Measurements from ENCODE around the gene HSPG2. TPM values are rescaled to one million over a fixed set of nuclear protein-coding genes. Genes with fewer than 3 reads are reported as not detected.
"Not testable (repeated sequence)": the region's sequence is repeated elsewhere in the genome, so short reads cannot be mapped to it uniquely, and the experiment has no call there.

HSPG2 gene
- total RNA-seq, 1 donor from 2014 or later, result 101 TPM

GRCh38 chr1:21972973-21973441, 35.9 kb upstream of the HSPG2 start:
- not testable (repeated sequence) for H3K27me3 Mint-ChIP-seq (ENCODE audit: low read depth); DNase-seq (ENCODE audit: low read depth, low spot score); H3K27ac Mint-ChIP-seq (ENCODE audit: unreplicated experiment); H3K36me3 Mint-ChIP-seq (ENCODE audit: low read depth); H3K9me3 Mint-ChIP-seq; H3K4me3 Mint-ChIP-seq; H3K4me1 Mint-ChIP-seq

DNA sequence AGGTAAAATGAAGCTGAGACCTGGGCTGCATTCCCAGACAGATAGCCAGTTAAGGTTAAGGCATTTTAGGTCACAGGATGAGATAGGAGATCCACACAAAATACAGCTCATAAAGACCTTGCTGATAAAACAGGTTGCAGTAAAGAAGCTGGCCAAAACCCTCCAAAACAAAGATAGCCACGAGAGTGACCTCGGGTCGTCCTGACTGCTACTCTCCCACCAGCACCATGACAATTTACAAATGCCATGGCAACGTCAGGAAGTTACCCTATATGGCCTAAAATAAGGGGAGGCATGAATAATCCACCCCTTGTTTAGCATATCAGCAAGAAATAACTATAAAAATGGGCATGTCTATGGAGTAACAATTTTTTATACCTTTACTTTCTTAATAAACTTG, 33.4 kb upstream of the HSPG2 start:
- not testable (repeated sequence) for H3K4me1 Mint-ChIP-seq; H3K36me3 Mint-ChIP-seq (ENCODE audit: low read depth); H3K4me3 Mint-ChIP-seq; H3K9me3 Mint-ChIP-seq; H3K27me3 Mint-ChIP-seq (ENCODE audit: low read depth); H3K27ac Mint-ChIP-seq (ENCODE audit: unreplicated experiment); DNase-seq (ENCODE audit: low read depth, low spot score)

DNA sequence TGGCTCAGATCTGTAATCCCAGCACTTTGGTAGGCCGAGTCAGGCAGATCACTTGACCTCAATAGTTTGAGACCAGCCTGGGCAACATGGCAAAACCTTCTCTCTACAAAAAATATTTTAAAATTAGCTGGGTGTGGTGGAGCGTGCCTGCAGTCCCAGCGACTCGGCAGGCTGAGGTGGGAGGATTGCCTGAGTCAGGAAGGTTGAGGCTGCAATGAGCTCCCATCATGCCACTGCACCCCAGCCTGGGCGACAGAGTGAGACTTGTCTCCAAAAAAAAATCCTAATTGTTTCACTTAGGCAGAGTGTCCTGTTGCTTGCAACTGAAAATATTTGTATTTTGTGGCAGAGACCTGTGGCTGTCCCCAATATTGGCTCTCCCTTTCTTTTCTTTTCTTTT, 32.0 kb upstream of the HSPG2 start:
- H3K9me3 Mint-ChIP-seq; H3K27me3 Mint-ChIP-seq (ENCODE audit: low read depth); H3K27ac Mint-ChIP-seq (ENCODE audit: unreplicated experiment); H3K4me3 Mint-ChIP-seq; H3K4me1 Mint-ChIP-seq; DNase-seq (ENCODE audit: low read depth, low spot score); H3K36me3 Mint-ChIP-seq (ENCODE audit: low read depth): not testable (repeated sequence)

DNA sequence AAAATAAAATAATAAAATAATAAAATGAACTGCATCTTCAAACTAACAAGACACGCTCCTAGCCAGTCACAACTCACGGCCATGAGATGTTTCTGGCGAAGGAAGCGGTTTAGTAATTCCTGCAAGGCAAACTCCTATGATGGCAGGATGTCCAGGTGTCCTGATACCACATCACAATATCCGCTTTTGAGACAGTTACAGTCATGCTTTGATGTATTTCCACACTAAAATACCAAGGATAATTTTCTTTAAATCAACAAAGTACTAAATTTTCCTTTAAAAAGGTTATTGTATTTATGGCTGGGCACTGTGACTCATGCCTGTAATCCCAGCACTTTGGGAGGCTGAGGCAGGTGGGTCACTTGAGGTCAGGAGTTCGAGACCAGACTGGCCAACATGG, 30.1 kb upstream of the HSPG2 start:
- H3K27ac Mint-ChIP-seq (ENCODE audit: unreplicated experiment); H3K9me3 Mint-ChIP-seq; H3K27me3 Mint-ChIP-seq (ENCODE audit: low read depth); H3K36me3 Mint-ChIP-seq (ENCODE audit: low read depth); H3K4me1 Mint-ChIP-seq; H3K4me3 Mint-ChIP-seq; DNase-seq (ENCODE audit: low read depth, low spot score): not testable (repeated sequence)

- Mint-ChIP-seq H3K4me3 (no peak overlapping the region), H3K9me3 (no peaks in the 10 kb centered on the region), H3K4me1 (peaks cover 4% of the 10 kb centered on the region), H3K36me3 (ENCODE audit: low read depth) (no peaks in the 10 kb centered on the region), H3K27ac (ENCODE audit: unreplicated experiment) (peak overlapping the region; percentile 65), H3K27me3 (ENCODE audit: low read depth) (no peaks in the 10 kb centered on the region)
- DNase-seq (ENCODE audit: low read depth, low spot score), result no peak
- TF ChIP-seq CTCF (conservative IDR thresholded peaks at IDR 0.05), result no peak
Observed at GRCh38 chr1:21966247-21967000, 29.3 kb upstream of the HSPG2 start.

GRCh38 chr1:21963477-21964217, 26.5 kb upstream of the HSPG2 start:
- peak; percentile 90 for TF ChIP-seq CTCF (conservative IDR thresholded peaks at IDR 0.05)
- Mint-ChIP-seq H3K4me1 (peaks cover 8% of the 10 kb centered on the region), H3K27me3 (ENCODE audit: low read depth) (no peaks in the 10 kb centered on the region), H3K9me3 (no peaks in the 10 kb centered on the region), H3K36me3 (ENCODE audit: low read depth) (no peaks in the 10 kb centered on the region), H3K4me3 (no peak overlapping the region), H3K27ac (ENCODE audit: unreplicated experiment) (no peak overlapping the region)
- peak; percentile 93 for DNase-seq (ENCODE audit: low read depth, low spot score)

DNA sequence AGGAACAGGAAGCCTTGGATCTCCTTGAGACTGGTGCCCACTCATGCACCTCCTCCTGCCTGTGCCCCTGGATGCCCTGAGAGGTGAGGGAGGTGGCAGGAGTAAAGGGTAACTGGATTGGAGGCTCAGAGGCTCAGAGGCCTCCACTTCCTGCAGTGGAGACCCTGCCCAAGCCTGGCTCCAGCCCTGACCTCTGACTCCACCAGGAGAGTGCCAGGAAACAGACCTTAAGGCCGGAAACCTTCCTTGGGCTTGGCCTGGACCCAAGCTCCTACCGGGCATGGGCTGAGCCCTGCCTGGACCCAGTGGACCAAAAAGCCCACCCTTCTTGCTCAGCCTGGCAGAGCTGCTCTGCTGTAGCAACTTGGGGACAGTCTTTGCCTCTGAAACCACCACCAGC, 24.7 kb upstream of the HSPG2 start:
- H3K4me3 Mint-ChIP-seq, result no peak overlapping the region
- no peaks in the 10 kb centered on the region for H3K27me3 Mint-ChIP-seq (ENCODE audit: low read depth)
- no peak overlapping the region for H3K27ac Mint-ChIP-seq (ENCODE audit: unreplicated experiment)
- DNase-seq (ENCODE audit: low read depth, low spot score), result no peak
- H3K36me3 Mint-ChIP-seq (ENCODE audit: low read depth), result no peaks in the 10 kb centered on the region
- H3K9me3 Mint-ChIP-seq, result no peaks in the 10 kb centered on the region
- TF ChIP-seq CTCF (conservative IDR thresholded peaks at IDR 0.05), result no peak
- H3K4me1 Mint-ChIP-seq, result peaks cover 12% of the 10 kb centered on the region
